ENCODE data around the gene ATP6V0A4.

Gene ATP6V0A4

GRCh38 chr7:138666385-138666784 is 131.6 kb downstream of the ATP6V0A4 start:
- Histone ChIP-seq H3K4me1 (ENCODE audit: control insufficient read depth, low read depth, low read length) (peaks cover 43% of the 10 kb centered on the region), H3K9me3 (ENCODE audit: control insufficient read depth, low read depth, low read length) (no peaks in the 10 kb centered on the region), H3K27me3 (ENCODE audit: control insufficient read depth, insufficient read depth, low read length) (no peaks in the 10 kb centered on the region), H3K36me3 (ENCODE audit: control insufficient read depth, low read depth, low read length) (no peaks in the 10 kb centered on the region), H3K4me3 (ENCODE audit: low read length) (no peak overlapping the region), H3K9ac (ENCODE audit: low read length) (no peak overlapping the region), H3K27ac (ENCODE audit: low read length) (no peak overlapping the region)

- H3K36me3 ChIP-seq (ENCODE audit: control insufficient read depth, low read depth, low read length) = no peaks in the 10 kb centered on the region
- H3K9ac ChIP-seq (ENCODE audit: low read length) = no peak overlapping the region
- no peak overlapping the region for H3K4me3 ChIP-seq (ENCODE audit: low read length)
- no peaks in the 10 kb centered on the region for H3K9me3 ChIP-seq (ENCODE audit: control insufficient read depth, low read depth, low read length)
- H3K27ac ChIP-seq (ENCODE audit: low read length) = no peak overlapping the region
- H3K4me1 ChIP-seq (ENCODE audit: control insufficient read depth, low read depth, low read length) = peaks cover 47% of the 10 kb centered on the region
- no peaks in the 10 kb centered on the region for H3K27me3 ChIP-seq (ENCODE audit: control insufficient read depth, insufficient read depth, low read length)
Measured at GRCh38 chr7:138665669-138666140, 132.3 kb downstream of the ATP6V0A4 start.

GRCh38 chr7:138665249-138665648 is 132.7 kb downstream of the ATP6V0A4 start:
- Histone ChIP-seq H3K4me3 (ENCODE audit: low read length) (no peak overlapping the region), H3K4me1 (ENCODE audit: control insufficient read depth, low read depth, low read length) (peaks cover 47% of the 10 kb centered on the region), H3K36me3 (ENCODE audit: control insufficient read depth, low read depth, low read length) (no peaks in the 10 kb centered on the region), H3K9me3 (ENCODE audit: control insufficient read depth, low read depth, low read length) (no peaks in the 10 kb centered on the region), H3K27me3 (ENCODE audit: control insufficient read depth, insufficient read depth, low read length) (no peaks in the 10 kb centered on the region), H3K27ac (ENCODE audit: low read length) (no peak overlapping the region), H3K9ac (ENCODE audit: low read length) (no peak overlapping the region)

GRCh38 chr7:138663725-138664710 is 134.0 kb downstream of the ATP6V0A4 start:
- no peaks in the 10 kb centered on the region for H3K9me3 ChIP-seq (ENCODE audit: control insufficient read depth, low read depth, low read length)
- H3K27ac ChIP-seq (ENCODE audit: low read length) = no peak overlapping the region
- peak overlapping the region; percentile 56 for H3K4me3 ChIP-seq (ENCODE audit: low read length)
- no peaks in the 10 kb centered on the region for H3K27me3 ChIP-seq (ENCODE audit: control insufficient read depth, insufficient read depth, low read length)
- peaks cover 47% of the 10 kb centered on the region for H3K4me1 ChIP-seq (ENCODE audit: control insufficient read depth, low read depth, low read length)
- no peaks in the 10 kb centered on the region for H3K36me3 ChIP-seq (ENCODE audit: control insufficient read depth, low read depth, low read length)
- peak overlapping the region; percentile 14 for H3K9ac ChIP-seq (ENCODE audit: low read length)

- no peaks in the 10 kb centered on the region for H3K36me3 ChIP-seq (ENCODE audit: control insufficient read depth, low read depth, low read length)
- no peaks in the 10 kb centered on the region for H3K27me3 ChIP-seq (ENCODE audit: control insufficient read depth, insufficient read depth, low read length)
- H3K4me3 ChIP-seq (ENCODE audit: low read length) = no peak overlapping the region
- peaks cover 38% of the 10 kb centered on the region for H3K4me1 ChIP-seq (ENCODE audit: control insufficient read depth, low read depth, low read length)
- no peak overlapping the region for H3K9ac ChIP-seq (ENCODE audit: low read length)
- no peak overlapping the region for H3K27ac ChIP-seq (ENCODE audit: low read length)
- H3K9me3 ChIP-seq (ENCODE audit: control insufficient read depth, low read depth, low read length) = no peaks in the 10 kb centered on the region
Measured at GRCh38 chr7:138662991-138663320, 135.0 kb downstream of the ATP6V0A4 start.

- Histone ChIP-seq H3K27me3 (ENCODE audit: control insufficient read depth, insufficient read depth, low read length) (no peaks in the 10 kb centered on the region), H3K4me3 (ENCODE audit: low read length) (no peak overlapping the region), H3K27ac (ENCODE audit: low read length) (no peak overlapping the region), H3K9me3 (ENCODE audit: control insufficient read depth, low read depth, low read length) (no peaks in the 10 kb centered on the region), H3K4me1 (ENCODE audit: control insufficient read depth, low read depth, low read length) (peaks cover 32% of the 10 kb centered on the region), H3K9ac (ENCODE audit: low read length) (no peak overlapping the region), H3K36me3 (ENCODE audit: control insufficient read depth, low read depth, low read length) (no peaks in the 10 kb centered on the region)
Measured at GRCh38 chr7:138662076-138662990, 135.7 kb downstream of the ATP6V0A4 start.

- H3K36me3 ChIP-seq (ENCODE audit: control insufficient read depth, low read depth, low read length) = no peaks in the 10 kb centered on the region
- peaks cover 23% of the 10 kb centered on the region for H3K4me1 ChIP-seq (ENCODE audit: control insufficient read depth, low read depth, low read length)
- no peaks in the 10 kb centered on the region for H3K9me3 ChIP-seq (ENCODE audit: control insufficient read depth, low read depth, low read length)
- no peaks in the 10 kb centered on the region for H3K27me3 ChIP-seq (ENCODE audit: control insufficient read depth, insufficient read depth, low read length)
- no peak overlapping the region for H3K27ac ChIP-seq (ENCODE audit: low read length)
- no peak overlapping the region for H3K4me3 ChIP-seq (ENCODE audit: low read length)
- H3K9ac ChIP-seq (ENCODE audit: low read length) = no peak overlapping the region
Measured at GRCh38 chr7:138661069-138661635, 136.8 kb downstream of the ATP6V0A4 start.

GRCh38 chr7:138658889-138659288 is 139.1 kb downstream of the ATP6V0A4 start:
- Histone ChIP-seq H3K4me3 (ENCODE audit: low read length) (no peak overlapping the region), H3K36me3 (ENCODE audit: control insufficient read depth, low read depth, low read length) (no peaks in the 10 kb centered on the region), H3K27me3 (ENCODE audit: control insufficient read depth, insufficient read depth, low read length) (no peaks in the 10 kb centered on the region), H3K27ac (ENCODE audit: low read length) (no peak overlapping the region), H3K4me1 (ENCODE audit: control insufficient read depth, low read depth, low read length) (peaks cover 17% of the 10 kb centered on the region), H3K9ac (ENCODE audit: low read length) (no peak overlapping the region), H3K9me3 (ENCODE audit: control insufficient read depth, low read depth, low read length) (no peaks in the 10 kb centered on the region)

- no peaks in the 10 kb centered on the region for H3K36me3 ChIP-seq (ENCODE audit: control insufficient read depth, low read depth, low read length)
- no peaks in the 10 kb centered on the region for H3K27me3 ChIP-seq (ENCODE audit: control insufficient read depth, insufficient read depth, low read length)
- peaks cover 8% of the 10 kb centered on the region for H3K4me1 ChIP-seq (ENCODE audit: control insufficient read depth, low read depth, low read length)
- no peak overlapping the region for H3K4me3 ChIP-seq (ENCODE audit: low read length)
- no peaks in the 10 kb centered on the region for H3K9me3 ChIP-seq (ENCODE audit: control insufficient read depth, low read depth, low read length)
- H3K27ac ChIP-seq (ENCODE audit: low read length) = no peak overlapping the region
- no peak overlapping the region for H3K9ac ChIP-seq (ENCODE audit: low read length)
Measured at GRCh38 chr7:138657854-138658386, 140.1 kb downstream of the ATP6V0A4 start.

GRCh38 chr7:138656952-138657351 is 141.0 kb downstream of the ATP6V0A4 start:
- no peak overlapping the region for H3K4me3 ChIP-seq (ENCODE audit: low read length)
- H3K36me3 ChIP-seq (ENCODE audit: control insufficient read depth, low read depth, low read length) = no peaks in the 10 kb centered on the region
- H3K9ac ChIP-seq (ENCODE audit: low read length) = no peak overlapping the region
- no peak overlapping the region for H3K27ac ChIP-seq (ENCODE audit: low read length)
- peaks cover 5% of the 10 kb centered on the region for H3K4me1 ChIP-seq (ENCODE audit: control insufficient read depth, low read depth, low read length)
- H3K27me3 ChIP-seq (ENCODE audit: control insufficient read depth, insufficient read depth, low read length) = no peaks in the 10 kb centered on the region
- no peaks in the 10 kb centered on the region for H3K9me3 ChIP-seq (ENCODE audit: control insufficient read depth, low read depth, low read length)
